ENCODE data around the gene BMP10.

The BMP10 gene

DNA sequence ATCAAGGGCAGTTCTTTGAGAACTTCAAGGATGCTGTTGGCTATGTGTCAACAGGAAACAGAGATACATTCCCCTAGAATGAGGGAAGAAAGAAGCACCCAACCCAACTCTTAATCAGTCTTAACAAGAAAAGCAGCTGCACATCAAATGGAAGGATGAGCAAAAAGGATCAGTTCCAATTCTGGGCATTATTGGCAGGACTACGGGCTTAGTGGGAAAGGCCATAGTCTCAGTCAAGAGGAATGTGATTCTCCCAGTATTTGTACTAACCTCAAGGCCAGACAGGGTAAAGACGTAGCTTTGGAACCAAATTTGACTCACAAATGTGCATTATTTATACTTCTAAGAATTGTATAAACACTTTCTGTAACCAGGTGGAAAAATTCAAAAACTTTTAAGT, 18.2 kb downstream of the BMP10 start:
- no peak for DNase-seq (ENCODE audit: low read depth)

DNA sequence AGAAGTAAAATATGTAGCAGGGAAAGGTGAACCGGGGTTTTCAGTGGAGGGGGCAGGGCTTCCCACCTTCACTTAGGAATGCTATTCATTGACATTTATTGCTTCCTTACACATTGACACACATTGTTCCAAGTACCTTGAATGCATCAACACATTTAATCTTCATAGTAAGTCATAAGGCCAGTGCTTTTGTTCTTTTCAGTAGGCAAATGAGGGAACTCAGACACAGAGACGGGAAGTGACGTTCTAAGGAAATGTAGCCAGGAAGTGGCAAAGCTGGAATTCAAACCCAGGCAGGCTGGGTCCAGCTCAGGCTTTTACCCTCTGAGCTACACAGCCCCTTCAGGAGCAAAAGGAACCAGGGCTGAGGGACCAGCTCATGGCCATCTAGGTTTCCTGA, 20.7 kb downstream of the BMP10 start:
- no peak for DNase-seq (ENCODE audit: low read depth)

DNA sequence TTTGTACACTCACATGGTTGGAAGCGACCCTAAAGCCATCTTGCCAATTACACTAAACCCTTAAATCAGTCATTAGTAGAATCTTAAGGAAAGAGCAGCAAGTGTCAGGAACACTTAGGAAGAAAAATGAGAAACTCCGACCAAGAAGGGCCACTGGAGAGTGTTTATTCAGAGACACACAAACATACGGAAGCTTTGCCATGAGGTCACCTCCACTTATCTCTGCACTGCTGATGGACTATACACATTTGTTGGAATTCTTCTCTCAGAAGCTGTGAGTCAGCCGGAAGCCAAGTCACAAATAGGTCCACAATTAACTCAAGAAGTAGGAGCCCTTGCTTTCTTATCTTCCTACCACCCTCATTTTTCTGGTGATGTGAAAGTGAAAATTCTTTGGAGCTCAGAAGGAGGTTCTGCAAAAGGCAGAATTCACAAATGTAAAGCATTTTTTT, 21.6 kb downstream of the BMP10 start:
- no peak for DNase-seq (ENCODE audit: low read depth)

DNA sequence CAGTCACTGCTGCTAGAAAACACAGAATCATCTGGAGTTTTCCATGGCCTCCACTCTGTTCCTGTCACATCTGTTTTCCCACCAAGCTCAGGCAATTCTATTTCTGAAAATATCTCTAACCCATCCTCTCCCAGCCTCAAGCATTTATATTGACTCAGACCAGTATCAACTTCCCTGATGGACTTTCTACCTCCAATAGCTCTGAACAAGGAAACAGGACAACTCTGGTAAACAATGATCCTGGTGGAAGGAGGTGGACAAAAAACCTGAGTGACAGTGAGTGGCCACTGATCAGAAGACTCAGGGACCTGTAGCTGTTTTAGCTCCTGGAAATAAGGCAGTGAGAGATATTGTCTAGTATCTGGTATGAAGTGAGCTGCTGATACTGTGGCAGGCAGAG, 23.4 kb downstream of the BMP10 start:
- no peak for DNase-seq (ENCODE audit: low read depth)

DNA sequence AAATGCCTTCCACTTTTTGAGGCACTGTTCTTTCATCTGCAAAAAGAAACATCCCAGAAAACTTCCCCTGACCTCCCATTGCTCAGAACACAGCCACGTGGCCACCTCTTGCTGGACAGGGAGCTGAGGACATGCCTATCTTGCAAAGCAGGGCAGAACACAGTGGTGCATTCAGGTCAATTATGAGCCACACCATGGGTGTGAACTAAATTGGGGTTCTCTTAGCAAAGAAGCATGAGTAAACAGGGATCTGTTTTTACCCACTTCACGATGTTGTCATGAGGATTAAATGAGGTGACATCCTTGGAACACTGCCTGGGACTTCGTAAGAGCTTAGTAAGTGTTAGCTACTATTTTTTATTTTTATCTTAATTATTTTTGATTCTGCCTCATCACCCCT, 25.1 kb downstream of the BMP10 start:
- DNase-seq (ENCODE audit: low read depth) = no peak

DNA sequence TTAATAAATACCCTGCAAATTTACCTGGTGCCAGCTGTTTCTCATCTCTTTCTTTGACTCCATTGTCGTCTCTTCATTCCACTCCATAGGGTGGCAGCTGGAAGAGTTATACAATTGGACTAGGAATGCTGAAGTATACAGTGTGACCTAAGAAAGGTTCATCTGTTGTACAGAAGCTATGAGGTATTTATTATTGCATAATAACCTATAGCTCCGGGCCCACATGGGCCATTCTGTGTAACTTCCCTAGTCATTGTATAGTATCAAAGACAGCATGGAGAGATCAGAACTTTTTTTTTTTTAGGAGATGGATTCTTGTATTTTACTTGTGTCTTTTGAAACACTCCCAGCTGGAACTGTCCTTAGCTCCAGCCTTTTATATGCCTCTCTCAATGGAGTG, 26.2 kb downstream of the BMP10 start:
- no peak for DNase-seq (ENCODE audit: low read depth)

DNA sequence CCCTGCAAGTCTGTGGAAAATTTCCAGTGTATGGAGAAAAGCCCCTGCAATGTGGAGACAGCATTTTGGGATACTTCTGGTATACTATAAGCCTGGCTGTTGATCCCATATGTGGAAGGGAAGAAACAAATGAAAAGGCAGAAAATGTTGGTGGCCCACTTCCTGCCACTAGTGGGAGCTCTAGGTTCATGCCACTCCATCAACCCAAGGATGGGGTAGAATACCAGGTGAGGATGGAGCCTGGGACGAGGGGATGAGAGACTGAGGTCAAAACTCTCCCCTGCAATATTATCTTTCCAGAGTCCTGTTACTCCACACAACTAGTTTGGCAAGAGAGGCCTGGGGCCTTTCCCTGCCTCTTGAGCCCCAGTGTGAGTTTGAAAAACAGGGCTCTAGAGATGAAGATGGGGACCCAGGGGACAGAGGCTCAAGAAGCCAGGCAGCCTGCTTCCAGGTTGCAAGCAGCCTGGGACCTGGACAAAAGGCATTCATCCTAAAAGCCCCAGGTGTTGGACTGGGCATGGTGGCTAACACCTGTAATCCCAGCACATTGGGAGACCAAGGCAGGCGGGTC, 31.9 kb downstream of the BMP10 start:
- no peak for DNase-seq (ENCODE audit: low read depth)

DNA sequence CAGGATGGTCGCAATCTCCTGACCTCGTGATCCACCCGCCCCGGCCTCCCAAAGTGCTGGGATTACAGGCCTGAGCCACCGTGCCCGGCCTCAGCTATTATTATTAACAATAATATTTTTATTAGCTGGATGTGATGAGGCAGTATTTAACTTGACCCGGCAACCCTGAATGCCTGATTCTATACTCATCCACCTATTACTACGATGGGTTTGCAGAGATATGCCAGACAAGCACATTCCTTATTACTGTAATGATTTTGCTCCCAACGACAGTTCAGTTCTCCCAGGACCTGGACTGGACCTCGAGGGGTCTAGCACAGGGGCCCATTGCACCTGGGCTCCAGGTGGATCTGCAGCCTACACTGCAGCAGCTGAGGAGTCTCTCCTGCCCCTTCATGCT, 32.6 kb downstream of the BMP10 start:
- no peak for DNase-seq (ENCODE audit: low read depth)

DNA sequence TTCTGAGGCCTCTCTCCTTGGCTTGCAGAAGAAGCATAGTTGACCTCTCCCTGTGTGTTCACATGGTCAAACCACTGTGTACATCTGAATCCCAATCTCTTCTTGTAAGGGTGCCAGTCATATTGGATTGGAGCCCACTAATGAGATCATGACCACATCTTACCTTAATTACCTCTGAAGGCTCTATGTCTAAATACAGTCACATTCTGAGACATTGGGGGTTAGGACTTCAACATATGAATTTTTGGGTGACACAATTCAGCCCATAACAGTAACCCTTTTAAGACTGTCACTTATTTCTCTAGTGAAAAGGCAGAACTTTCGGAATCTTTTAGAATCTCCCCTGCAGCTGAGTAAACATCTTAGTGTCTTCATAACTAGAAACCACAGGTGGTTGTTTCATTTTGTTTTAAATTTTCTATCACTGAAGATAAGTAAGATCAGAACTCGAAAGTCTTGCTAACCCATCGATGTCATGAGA, 33.3 kb downstream of the BMP10 start:
- DNase-seq (ENCODE audit: low read depth) = no peak

DNA sequence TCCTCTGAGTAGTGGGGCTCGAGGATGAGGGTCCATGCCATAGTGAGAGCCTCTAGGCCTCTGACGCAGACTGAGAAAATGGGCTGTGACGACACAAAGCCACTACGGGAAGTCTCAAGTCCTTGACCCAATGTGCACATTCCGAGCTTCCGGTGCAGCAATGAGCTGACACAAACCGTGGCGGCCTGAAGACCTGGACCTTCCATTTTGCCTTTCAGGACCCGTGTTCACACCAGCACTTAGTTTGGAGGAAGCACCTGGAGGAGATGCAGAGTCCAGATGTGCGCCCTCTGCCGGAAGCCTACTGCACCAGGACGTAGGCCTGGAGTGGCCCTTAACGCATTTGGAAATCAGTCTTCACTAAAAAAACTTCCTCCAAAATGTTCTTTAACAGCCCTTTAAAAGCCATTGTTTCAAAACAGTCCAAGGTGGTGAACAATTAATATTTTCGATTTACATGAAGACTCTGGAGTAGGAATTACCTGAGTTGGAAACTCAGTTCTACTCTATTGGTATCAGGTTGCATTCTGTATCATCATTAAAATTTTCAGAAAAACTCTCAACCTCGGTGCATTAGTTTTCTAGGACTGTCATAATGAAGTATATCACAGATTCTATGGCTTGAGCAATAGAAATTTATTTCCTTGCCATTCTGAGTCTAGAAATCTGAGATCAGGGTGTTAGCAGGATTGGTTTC, 33.9 kb downstream of the BMP10 start:
- DNase-seq (ENCODE audit: low read depth) = no peak

DNA sequence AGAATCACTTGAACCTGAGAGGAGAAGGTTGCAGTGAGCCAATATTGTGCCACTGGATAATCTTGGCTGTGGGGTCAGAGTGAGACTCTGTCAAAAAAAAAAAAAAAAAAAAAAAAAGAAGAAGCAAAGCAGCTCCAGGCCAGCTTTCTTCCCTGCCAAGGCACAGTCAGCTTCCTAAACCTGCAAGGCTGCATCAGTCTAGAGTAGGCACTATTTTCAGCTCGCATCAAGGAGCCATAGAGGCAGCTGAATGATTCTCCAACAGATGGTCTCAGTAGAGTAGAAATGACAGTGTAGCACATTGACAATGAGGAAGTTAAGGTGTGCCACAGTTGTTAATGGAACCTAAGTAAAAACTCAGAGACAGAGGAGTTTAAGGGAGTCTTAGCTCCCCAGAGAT, 35.6 kb downstream of the BMP10 start:
- no peak for DNase-seq (ENCODE audit: low read depth)

DNA sequence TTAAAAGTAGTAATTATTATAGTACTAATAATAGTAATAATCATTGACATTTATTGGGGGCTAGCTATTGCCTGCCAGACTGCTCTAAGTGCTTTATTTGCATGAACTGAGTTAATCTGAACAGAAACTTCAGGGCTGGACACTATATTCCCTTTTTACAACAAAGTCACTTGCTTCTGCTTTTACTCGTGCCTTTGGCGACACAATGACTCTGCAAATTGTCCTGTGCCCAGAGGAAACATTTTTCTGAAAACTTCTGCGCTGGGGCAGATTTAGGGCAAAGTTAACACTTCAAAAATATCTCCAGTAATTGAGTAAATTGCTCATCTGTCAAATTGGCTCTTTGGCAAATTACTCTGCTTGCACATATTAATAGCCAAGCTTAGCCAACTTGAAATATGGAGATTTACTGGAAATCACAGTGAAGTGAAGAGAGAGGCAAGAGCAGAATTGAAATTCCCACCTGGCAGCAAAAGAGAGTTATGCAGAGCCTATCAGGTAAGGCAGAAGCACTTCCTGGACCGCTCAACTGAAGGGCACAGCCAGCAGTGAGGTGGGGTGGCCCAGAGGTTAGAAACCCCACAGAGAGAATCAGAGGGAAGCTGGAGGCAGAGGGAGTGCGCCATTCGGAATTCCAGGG, 36.3 kb downstream of the BMP10 start:
- DNase-seq (ENCODE audit: low read depth) = no peak

DNA sequence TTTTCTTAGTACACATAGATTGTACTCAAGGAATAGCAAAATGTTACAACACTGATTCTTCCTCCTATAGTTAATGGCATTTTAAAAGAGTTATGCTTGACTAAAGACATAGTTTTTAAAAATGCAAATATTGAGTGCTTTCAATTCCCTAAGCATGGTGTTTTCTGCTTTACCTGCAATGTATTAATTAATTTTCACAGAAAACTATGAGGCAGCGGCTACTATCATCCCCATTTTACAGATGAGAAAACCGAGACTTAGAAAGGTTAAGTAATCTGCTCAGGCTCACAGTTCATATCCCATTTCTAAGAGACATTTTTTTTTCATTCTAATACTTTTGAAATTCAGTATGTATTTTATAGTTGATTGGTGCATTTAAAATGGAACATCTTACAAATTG, 38.0 kb downstream of the BMP10 start:
- no peak for DNase-seq (ENCODE audit: low read depth)

DNA sequence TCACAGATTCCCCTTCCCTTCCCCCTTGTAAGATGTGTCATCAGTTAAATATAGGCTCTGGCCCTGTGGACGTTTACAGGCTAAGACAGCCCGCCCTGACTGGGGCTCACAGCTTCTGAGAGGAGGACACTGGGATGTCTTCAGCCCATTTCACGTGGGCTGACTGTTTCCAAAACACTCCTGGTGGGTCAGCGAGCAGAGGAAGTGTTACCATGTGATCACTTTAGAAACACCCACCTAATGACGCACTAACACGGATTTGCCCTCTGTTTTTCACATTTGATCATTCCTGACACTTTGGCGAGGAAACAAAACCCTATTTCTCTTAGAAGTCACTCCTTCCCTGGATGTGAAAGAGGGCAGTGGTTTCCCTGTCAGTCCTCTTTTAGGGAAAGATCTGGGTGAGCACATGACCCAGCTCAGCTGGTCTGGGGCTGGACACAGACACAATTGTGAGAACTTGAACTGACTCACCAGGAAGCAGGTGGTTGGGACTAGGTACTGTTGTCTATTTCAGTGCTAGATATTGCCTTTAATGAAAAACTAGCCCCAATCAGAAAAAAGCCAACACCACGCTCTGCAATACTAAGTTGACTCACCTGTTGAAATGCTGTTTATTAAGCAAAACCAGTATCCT, 38.8 kb downstream of the BMP10 start:
- no peak for DNase-seq (ENCODE audit: low read depth)

DNA sequence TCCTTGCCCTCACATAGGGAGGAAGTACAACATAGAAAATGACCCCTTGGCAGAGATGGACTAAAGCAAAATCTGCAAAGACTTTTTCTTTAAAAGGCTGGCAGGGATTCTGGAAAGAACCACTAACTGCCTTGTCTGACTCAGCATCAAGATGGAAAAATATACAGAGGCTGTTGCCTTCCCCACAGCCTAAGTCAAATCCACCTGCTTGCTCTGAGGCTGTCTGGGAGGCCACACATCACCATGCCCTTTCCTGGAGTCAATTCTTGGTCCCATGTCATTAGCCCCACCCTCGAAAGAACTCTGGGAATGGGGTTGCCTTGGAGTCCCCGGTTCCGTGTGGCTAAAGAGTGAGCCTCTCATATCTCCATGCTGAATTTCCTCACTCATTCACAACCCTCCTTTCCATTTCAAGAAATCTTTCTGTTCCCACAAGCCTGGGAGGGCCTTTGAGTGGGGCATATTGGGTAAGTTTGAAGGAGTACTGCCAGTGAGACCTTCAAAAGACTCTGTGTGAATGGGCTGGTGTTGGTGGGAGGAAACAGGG, 39.4 kb downstream of the BMP10 start:
- no peak for DNase-seq (ENCODE audit: low read depth)

DNA sequence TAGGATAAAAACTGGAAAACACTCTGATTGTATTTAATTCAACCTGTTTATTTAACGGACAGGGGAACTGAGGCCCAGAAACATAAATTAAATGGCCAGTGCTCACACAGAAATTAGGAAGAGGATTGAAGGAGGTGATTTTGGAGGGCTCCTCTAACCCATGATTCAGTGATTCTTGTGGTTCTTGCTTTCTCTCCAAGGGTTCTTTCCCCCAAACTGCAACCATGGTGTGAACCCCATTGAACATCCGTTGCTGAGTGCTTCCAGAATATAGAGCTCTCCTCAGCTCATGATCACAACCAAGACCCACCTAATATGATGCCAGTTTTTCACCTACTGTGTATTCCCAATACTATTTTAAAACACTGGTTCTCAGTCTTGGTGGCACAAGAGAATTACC, 41.4 kb downstream of the BMP10 start:
- no peak for DNase-seq (ENCODE audit: low read depth)

DNA sequence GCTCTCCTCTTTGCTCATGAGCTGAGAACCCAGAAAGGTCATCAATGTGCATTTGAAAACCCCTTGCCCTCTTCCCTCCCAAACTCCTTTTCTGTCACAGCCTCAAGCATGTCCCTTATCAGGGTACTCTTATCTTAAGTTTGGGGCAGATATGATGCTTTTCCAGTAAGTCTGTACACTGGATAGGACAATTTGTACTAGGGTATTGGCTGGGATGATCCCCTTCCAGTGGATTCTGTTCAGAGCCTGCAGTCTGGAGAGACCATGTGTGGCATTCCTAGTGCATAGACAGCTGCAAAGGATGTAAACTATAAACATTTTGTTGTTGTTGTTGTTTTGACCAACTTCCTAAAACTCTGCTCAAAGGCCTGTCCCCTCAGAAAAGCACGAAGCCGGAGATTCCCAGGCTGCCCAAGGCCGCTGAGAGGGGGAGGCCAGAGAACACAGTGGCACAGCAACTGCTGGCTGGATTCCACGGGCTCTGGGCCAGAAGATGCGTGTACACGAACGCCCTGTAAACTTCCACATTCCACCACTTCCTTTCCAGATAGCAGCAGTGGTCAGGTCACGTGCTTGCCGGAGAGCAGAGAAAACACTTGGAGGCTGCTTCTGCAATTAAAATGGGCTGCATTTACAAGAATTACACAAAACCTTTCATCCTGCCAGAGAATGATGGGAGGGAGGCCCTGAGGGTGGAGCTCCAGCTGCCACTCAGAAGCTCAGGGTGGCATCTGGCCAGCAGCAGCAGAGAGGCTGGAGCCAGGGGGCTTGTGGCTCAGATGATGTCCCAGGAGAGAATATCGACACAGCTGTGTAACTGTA, 42.1 kb downstream of the BMP10 start:
- DNase-seq (ENCODE audit: low read depth) = peak; percentile 94

DNA sequence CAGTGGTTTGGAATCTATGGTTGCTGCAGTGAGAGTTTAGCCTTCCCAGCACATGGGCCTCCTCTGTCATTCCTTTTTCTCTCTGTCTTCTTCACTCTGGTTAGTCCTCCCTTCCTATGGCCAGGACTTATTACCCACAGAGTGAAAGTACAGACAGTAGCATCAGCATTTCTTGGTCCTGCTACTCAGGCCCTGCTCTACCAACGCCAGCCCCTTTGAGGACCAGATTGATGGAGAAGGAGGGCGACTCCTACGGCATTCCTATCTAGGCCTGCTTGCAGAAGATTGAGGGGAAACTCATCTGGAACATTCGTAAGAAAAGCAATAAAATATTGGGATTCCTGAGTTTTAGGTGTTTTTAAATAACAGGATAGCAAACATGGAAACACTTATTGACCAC, 43.5 kb downstream of the BMP10 start:
- no peak for DNase-seq (ENCODE audit: low read depth)

DNA sequence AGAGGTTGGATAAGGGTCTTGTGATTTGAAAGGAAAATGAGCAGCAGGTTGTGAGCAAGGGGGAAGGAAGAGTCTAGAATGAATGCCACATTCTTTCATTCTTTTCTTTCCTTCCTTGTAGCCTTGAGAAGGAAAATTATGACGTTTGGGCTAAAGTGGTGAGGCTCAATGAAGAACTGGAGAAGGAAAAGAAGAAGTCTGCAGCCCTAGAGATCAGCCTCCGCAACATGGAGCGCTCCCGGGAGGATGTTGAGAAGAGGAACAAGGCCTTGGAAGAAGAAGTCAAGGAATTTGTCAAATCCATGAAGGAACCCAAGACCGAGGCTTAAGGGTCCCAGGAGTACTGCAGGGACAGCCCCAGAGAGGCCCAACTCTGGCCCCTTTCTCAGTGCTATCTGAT, 45.3 kb downstream of the BMP10 start:
- DNase-seq (ENCODE audit: low read depth) = no peak

DNA sequence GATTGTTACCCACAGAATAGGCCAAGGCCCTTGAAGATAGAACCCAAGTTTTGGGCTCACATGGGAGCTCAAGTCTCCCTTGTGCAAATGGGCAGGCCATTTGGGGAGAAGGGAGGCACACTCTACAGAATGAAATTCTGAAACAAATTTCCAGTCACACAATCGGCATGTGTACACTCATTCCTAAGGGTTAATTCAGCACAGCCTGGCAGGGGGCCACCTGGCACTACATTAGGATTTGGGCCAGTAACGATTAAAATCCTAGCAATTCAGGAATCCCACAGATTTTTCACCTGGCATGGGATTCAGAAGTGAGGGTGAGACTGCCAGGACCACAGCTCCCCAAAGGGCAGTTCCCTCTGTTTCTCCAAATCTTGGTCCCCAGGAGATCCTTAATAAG, 46.4 kb downstream of the BMP10 start:
- DNase-seq (ENCODE audit: low read depth) = no peak

DNA sequence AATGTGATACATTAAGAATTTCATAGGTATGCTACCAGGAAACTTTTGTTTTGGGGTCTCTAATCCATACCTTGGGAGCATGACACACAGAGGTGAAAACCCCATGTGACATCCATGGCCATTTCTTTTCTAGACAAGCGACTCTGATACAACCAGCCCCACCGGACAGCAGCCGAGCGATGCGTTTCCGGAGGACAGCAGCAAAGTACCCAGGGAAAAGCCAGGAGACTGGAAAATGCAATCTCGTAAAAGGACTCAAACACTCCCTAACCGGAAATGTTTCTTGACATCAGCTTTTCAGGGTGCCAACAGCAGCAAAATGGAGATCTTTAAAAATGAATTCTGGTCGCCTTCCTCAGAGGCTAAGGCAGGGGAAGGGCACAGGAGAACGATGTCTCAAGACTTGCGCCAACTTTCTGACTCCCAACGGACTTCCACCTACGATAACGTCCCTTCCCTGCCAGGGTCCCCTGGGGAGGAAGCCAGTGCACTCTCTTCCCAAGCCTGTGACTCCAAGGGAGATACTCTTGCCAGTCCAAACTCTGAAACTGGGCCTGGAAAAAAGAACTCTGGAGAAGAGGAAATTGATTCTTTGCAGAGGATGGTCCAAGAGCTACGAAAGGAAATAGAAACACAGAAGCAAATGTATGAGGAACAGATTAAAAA, 48.9 kb downstream of the BMP10 start:
- no peak for DNase-seq (ENCODE audit: low read depth)

All from CMK (cell line).